Peyer's patch (tissue), 4 donors: ENCODE results near the gene SMAD9. TPM values are rescaled to one million over a fixed set of nuclear protein-coding genes. Genes with fewer than 3 reads are reported as not detected.

Experiments used
- DNase-seq, 3 donors: peaks; one replicate each; pipeline ENCODE4 v3.0.0-alpha.2; 2017 to 2019
- H3K27ac ChIP-seq, 4 donors: fragments of 200-600 bp; sonication (generic); one replicate each; pipeline ENCODE4 v1.5.1; 2016 to 2019
- H3K27me3 ChIP-seq, 2 donors: fragments of 200-600 bp; sonication (generic); one replicate each; pipeline ENCODE4 v1.5.1; 2019
- H3K36me3 ChIP-seq, 3 donors: fragments of 200-600 bp; sonication (generic); one replicate each; pipeline ENCODE4 v1.5.1; 2016 to 2019
- H3K4me1 ChIP-seq, 4 donors: fragments of 200-600 bp; sonication (generic); one replicate each; pipeline ENCODE4 v1.5.1; 2016 to 2019
- H3K4me3 ChIP-seq, 4 donors: fragments of 200-600 bp; sonication (generic); 1 replicate in 3 of 4; 2 replicates in 1 of 4; pipeline ENCODE4 v1.5.1; 2016 to 2019; ENCODE audit warnings: mild to moderate bottlenecking in 1 of 4
- H3K9me3 ChIP-seq, 4 donors: fragments of 200-600 bp; sonication (generic); one replicate each; pipeline ENCODE4 v1.5.1; 2016 to 2019; ENCODE audit warnings: mild to moderate bottlenecking in 1 of 4
- CTCF ChIP-seq, 6 experiments: fragments of 450-650 bp in 4 of 6; fragments of 200-600 bp in 2 of 6; sonication (generic) in 1 of 6; IDR thresholded peaks; one replicate each; pipeline ENCODE4 v1.5.1; 2017 to 2019; ENCODE audit warnings: antibody characterized with exemption in 6 of 6, mild to moderate bottlenecking in 3 of 6, moderate library complexity in 1 of 6
- POLR2A ChIP-seq, 2 donors: fragments of 450-650 bp; IDR thresholded peaks; one replicate each; pipeline ENCODE4 v1.5.1; 2017; ENCODE audit warnings: antibody characterized with exemption in 2 of 2, mild to moderate bottlenecking in 2 of 2, moderate library complexity in 2 of 2
- total RNA-seq, 4 donors: library from RNA; depleted of rRNA; stranded (reverse); fragments of >200 nt; gene quantifications; one replicate each; pipeline ENCODE4 v1.1.0, GENCODE V29; 2016

The SMAD9 gene
- total RNA-seq, 4 donors from 2014 or later = 3.2 to 10.7 (median 4.0) TPM

- H3K27ac ChIP-seq = no peak overlapping the region
- no peak for TF ChIP-seq POLR2A (IDR thresholded peaks at IDR 0.05)
- TF ChIP-seq CTCF (IDR thresholded peaks at IDR 0.05) = no peak
- DNase-seq = no peak
Measured at GRCh38 chr13:36866232-36866631, 53.8 kb downstream of the SMAD9 start.

GRCh38 chr13:36865265-36865664 lies 54.8 kb downstream of the SMAD9 start:
- TF ChIP-seq POLR2A (IDR thresholded peaks at IDR 0.05) (no peak), CTCF (IDR thresholded peaks at IDR 0.05) (no peak)
- Histone ChIP-seq H3K27ac (no peak overlapping the region), H3K4me1 (no peaks in the 10 kb centered on the region), H3K4me3 (no peak overlapping the region), H3K27me3 (no peaks in the 10 kb centered on the region), H3K9me3 (no peaks in the 10 kb centered on the region), H3K36me3 (no peaks in the 10 kb centered on the region)
- no peak for DNase-seq

More at GRCh38 chr13:36866232-36866631, 53.8 kb downstream of the SMAD9 start:
- Histone ChIP-seq H3K9me3 (no peaks in the 10 kb centered on the region), H3K27me3 (no peaks in the 10 kb centered on the region), H3K4me3 (no peak overlapping the region), H3K36me3 (no peaks in the 10 kb centered on the region), H3K4me1 (no peaks in the 10 kb centered on the region)

- Histone ChIP-seq H3K36me3 (no peaks in the 10 kb centered on the region), H3K27ac (no peak overlapping the region), H3K4me1 (no peaks in the 10 kb centered on the region), H3K9me3 (no peaks in the 10 kb centered on the region), H3K27me3 (no peaks in the 10 kb centered on the region), H3K4me3 (no peak overlapping the region)
- TF ChIP-seq POLR2A (IDR thresholded peaks at IDR 0.05) = no peak
- no peak for TF ChIP-seq CTCF (IDR thresholded peaks at IDR 0.05)
- no peak for DNase-seq
Measured at GRCh38 chr13:36862722-36863121, 57.3 kb downstream of the SMAD9 start.

- Histone ChIP-seq H3K36me3 (no peaks in the 10 kb centered on the region), H3K9me3 (no peaks in the 10 kb centered on the region), H3K27me3 (no peaks in the 10 kb centered on the region), H3K27ac (no peak overlapping the region), H3K4me3 (no peak overlapping the region), H3K4me1 (no peaks in the 10 kb centered on the region)
- DNase-seq = no peak
- TF ChIP-seq POLR2A (IDR thresholded peaks at IDR 0.05) (no peak), CTCF (IDR thresholded peaks at IDR 0.05) (no peak)
Measured at GRCh38 chr13:36862002-36862685, 57.9 kb downstream of the SMAD9 start.

GRCh38 chr13:36859259-36859658 lies 60.8 kb downstream of the SMAD9 start:
- no peak overlapping the region for H3K27ac ChIP-seq
- DNase-seq = no peak
- no peaks in the 10 kb centered on the region for H3K27me3 ChIP-seq
- no peak overlapping the region for H3K4me3 ChIP-seq
- H3K9me3 ChIP-seq = no peaks in the 10 kb centered on the region
- TF ChIP-seq CTCF (IDR thresholded peaks at IDR 0.05) (no peak), POLR2A (IDR thresholded peaks at IDR 0.05) (no peak)
- no peaks in the 10 kb centered on the region for H3K4me1 ChIP-seq
- no peaks in the 10 kb centered on the region for H3K36me3 ChIP-seq
